GM20431 (cell line): ENCODE measurements around the gene PLD1.

ENCODE experiments used
- in situ Hi-C: fragments of 300-500 bp; cut with MseI, MboI; formaldehyde crosslinking; loops from one replicate; pipeline ENCODE4 v1.15.0; 2020; ENCODE audit warnings: low sequenced_read_pairs; ENCODE audit not compliant: unreplicated experiment

PLD1 gene

GRCh38 chr3:171799501-171799900, 10.8 kb downstream of the PLD1 start:
- in situ Hi-C loops = no loop called here

GRCh38 chr3:171797873-171798272, 12.4 kb downstream of the PLD1 start:
- in situ Hi-C loops = no loop called here

GRCh38 chr3:171797265-171797679, 13.0 kb downstream of the PLD1 start:
- in situ Hi-C loops = no loop called here

GRCh38 chr3:171796625-171797264, 13.5 kb downstream of the PLD1 start:
- in situ Hi-C loops = no loop called here

- in situ Hi-C loops = no loop called here
These were observed 17.8 kb downstream of the PLD1 start for GRCh38 chr3:171792531-171792930.

- in situ Hi-C loops = no loop called here
These were observed 18.6 kb downstream of the PLD1 start for GRCh38 chr3:171791692-171792076.

- in situ Hi-C loops = no loop called here
These were observed 19.2 kb downstream of the PLD1 start for GRCh38 chr3:171790898-171791691.

GRCh38 chr3:171790574-171790897, 19.7 kb downstream of the PLD1 start:
- in situ Hi-C loops = no loop called here

GRCh38 chr3:171789759-171790505, 20.4 kb downstream of the PLD1 start:
- in situ Hi-C loops = no loop called here

- in situ Hi-C loops = no loop called here
These were observed 21.5 kb downstream of the PLD1 start for GRCh38 chr3:171788546-171789351.

GRCh38 chr3:171786997-171787396, 23.3 kb downstream of the PLD1 start:
- in situ Hi-C loops = no loop called here

- in situ Hi-C loops = no loop called here
These were observed 25.3 kb downstream of the PLD1 start for GRCh38 chr3:171784937-171785336.

GRCh38 chr3:171784387-171784786, 25.9 kb downstream of the PLD1 start:
- in situ Hi-C loops = no loop called here

- in situ Hi-C loops = no loop called here
These were observed 26.7 kb downstream of the PLD1 start for GRCh38 chr3:171783626-171784025.

- in situ Hi-C loops = no loop called here
These were observed 27.2 kb downstream of the PLD1 start for GRCh38 chr3:171783086-171783485.

GRCh38 chr3:171782617-171783016, 27.7 kb downstream of the PLD1 start:
- in situ Hi-C loops = no loop called here

- in situ Hi-C loops = no loop called here
These were observed 28.6 kb downstream of the PLD1 start for GRCh38 chr3:171781711-171782127.

- in situ Hi-C loops = no loop called here
These were observed 31.8 kb downstream of the PLD1 start for GRCh38 chr3:171778493-171778892.

GRCh38 chr3:171777596-171777995, 32.7 kb downstream of the PLD1 start:
- in situ Hi-C loops = no loop called here

- in situ Hi-C loops = no loop called here
These were observed 33.3 kb downstream of the PLD1 start for GRCh38 chr3:171776839-171777583.
